HG02642 (cell line): ENCODE measurements around the gene HSD11B1.

ENCODE experiments used
- ATAC-seq: cut with Tn5 transposase; IDR thresholded peaks from one replicate; pipeline ENCODE4 v1.9.1; 2021; ENCODE audit warnings: mild to moderate bottlenecking; ENCODE audit not compliant: unreplicated experiment, poor library complexity

Gene HSD11B1

GRCh38 chr1:209778102-209778501 is 73.5 kb downstream of the HSD11B1 start:
- ATAC-seq = no peak

- ATAC-seq = no peak
Observed at GRCh38 chr1:209780268-209780667, 75.6 kb downstream of the HSD11B1 start.

- no peak for ATAC-seq
Observed at GRCh38 chr1:209783386-209783785, 78.7 kb downstream of the HSD11B1 start.
